HL-60/S4 treated with phorbol 12-myristate 13-acetate at 8.2 ng/mL for 4 days and 3 days (cell line): ENCODE results near the gene DIP2C.
"Not testable (repeated sequence)": the region's sequence is repeated elsewhere in the genome, so short reads cannot be mapped to it uniquely, and the experiment has no call there.

Experiments used
- in situ Hi-C: fragments of 300-500 bp; cut with MboI; formaldehyde crosslinking; loops from 2 replicates; pipeline ENCODE4 v1.15.0; 2022; ENCODE audit warnings: low sequenced_read_pairs

Gene DIP2C

DNA sequence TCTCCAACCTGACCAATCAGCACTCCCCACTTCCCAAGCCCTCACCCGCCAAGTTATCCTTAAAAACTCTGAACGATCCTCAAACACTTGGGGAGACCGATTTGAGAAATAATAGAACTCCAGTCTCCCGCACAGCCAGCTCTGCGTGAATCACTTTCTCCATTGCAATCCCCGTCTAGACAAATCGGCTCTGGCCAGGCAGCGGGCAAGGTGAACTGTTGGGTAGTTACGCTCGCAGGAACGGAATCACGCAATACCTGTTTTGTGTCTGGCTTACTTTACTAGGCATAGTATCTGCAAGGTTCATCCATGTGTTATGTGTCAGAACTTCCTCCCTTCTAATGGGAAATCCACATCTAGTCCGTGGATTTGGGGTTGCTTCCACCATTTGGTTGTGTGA lies 282.5 kb downstream of the DIP2C start:
- in situ Hi-C loops = no loop called here

DNA sequence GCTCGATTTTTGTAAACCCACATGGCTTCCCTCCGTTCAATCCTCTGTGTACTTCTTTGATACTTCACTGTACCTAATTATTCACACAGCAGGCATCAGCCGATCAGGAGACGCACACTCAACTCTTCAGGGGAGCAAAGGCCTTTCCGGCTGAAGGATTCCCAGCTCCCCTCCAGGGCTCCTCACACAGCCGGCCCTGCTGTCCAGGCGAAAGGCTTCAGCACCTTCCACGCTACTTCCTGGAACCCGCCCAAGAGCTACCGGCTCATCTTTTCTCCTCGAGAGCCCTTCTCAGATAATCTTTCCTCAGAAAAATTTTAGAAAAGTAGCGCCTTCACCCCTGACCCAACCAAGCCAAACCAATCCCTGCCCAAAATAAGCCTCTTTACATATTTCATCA lies 283.8 kb downstream of the DIP2C start:
- in situ Hi-C loops = no loop called here

DNA sequence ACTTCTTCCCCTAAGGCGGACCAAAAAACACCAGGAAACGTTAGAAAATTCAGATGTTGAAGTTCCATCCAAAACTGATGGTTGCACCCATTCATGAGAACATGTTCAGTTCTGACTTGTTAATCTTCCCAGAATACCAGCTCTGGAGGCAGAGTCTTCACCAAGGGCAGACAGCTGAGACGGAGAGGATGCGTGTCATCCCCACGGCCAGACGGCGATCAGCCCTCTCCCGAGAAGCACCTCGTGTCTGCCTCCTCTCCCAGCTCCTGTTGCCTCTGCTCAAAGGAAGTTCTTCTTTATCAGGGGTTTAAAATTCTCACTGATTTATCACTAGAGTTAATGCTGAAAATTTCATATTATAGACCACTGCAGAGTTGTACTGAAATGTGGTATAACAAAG lies 284.5 kb downstream of the DIP2C start:
- in situ Hi-C loops = no loop called here

DNA sequence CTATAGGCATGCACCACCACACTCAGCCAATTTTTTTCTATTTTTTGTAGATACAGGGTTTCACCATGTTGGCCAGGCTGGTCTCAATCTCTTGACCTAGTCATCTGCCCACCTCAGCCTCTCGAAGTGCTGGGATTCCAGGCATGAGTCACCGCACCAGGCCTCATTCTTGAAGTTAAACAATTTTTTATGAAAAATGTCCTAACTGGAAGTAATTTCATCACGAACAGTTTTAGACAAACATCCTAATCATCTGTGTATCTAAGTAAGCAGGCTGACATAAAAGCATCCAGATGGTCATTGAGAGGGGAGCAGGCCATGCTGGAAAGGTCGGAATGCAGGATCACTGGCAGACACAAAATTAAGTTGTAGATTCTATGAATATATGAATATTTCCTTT lies 285.1 kb downstream of the DIP2C start:
- in situ Hi-C loops = no loop called here

DNA sequence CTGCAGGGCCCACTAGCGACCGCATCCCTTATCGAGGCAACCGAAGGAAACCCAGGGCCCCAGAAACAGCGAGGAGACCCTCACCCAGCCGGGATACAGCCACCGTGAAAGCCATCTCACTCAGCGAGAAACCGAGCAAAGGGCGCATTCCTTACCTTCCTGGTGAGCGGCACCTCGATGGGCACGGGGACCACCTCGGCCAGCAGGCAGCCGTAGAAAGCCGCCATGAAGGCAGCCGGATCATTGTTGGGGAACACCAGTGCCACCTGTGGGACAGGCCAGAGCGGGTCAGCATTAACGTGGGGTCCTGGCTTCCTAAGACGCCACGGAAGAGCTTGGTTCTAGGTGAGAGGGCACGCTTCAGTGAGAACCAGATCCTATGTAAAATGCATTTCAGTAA lies 290.5 kb downstream of the DIP2C start:
- in situ Hi-C loops = no loop called here

DNA sequence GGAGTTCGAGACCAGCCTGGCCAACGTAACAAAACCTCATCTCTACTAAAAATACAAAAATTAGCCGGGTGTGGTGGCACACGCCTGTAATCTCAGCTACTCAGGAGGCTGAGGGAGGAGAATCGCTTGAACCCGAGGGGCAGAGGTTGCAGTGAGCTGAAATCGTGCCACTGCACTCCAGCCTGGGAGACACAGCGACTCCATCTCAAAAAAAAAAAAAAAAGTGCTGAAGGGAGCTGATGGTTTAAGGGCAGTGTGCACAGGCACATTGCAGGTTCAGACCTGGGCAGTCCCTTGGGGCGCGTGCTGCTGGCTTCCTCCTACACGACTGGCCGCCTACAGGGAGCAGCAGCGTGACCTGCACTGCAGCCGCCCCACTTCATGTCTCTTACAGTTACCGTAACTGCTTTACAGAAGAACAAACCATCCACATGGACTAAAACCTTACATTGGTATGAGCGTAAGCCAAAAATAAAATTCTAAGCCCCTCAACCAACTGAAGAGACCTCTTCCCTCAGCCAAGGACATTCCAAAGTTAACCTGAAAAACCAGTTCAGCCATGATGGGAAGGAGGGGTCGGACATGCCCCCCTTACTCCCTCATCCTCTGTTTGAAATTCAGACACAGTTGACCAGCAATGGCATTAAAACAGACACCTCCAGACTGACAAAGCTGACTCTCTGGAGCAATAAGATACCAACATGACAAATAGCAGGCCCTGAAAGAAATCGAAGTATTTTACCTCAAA lies 292.0 kb downstream of the DIP2C start:
- in situ Hi-C loops = no loop called here

DNA sequence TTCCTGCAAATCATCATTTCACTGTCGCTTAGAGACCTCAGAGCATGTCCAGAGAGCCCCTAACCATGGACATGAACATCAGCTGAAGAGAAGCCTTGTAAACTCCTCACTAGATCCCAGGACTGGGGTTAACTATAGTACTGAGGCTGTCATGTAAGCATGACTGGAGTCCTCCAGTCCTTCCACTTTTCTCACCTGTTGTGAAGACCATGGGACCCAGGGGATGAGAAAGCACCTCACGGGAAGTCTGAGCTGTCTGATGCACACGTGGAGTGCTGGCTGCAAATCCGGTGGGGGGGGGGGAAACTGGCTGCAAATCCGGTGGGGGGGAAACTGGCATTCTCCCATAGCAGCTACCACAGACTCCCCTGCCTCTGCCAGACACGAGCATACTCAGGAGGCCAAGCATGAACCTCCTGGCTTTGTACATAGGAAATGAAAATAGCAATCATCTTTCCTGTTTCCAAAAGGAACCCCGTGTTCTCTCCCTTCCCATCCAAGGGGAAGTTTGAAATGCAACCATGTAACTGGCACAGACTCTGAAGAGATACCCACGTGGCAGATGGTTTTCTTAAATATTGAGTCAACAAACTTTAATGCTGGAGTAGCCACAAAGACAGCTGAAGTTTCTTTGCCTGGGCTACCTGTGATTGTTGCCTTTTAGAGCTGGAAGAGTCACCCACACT lies 292.8 kb downstream of the DIP2C start:
- in situ Hi-C loops = no loop called here

DNA sequence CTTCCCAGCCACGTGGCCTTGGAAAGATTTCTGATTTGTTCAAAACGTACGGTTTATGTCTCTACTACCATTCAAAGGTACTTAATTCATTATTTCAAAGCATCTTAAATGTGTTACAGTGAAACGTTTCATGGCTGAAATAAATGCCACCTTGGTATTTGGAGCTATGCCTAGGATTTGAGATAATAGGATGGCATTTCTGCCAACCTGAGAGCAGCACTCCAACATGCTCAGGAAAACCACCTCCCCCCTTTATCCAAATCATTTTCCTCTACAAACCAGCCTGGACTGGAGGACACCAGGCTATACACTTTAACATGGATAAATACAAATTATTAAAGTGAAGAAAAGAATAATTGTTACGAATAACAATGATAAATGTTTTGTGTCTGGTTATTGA lies 293.4 kb downstream of the DIP2C start:
- in situ Hi-C loops = no loop called here

DNA sequence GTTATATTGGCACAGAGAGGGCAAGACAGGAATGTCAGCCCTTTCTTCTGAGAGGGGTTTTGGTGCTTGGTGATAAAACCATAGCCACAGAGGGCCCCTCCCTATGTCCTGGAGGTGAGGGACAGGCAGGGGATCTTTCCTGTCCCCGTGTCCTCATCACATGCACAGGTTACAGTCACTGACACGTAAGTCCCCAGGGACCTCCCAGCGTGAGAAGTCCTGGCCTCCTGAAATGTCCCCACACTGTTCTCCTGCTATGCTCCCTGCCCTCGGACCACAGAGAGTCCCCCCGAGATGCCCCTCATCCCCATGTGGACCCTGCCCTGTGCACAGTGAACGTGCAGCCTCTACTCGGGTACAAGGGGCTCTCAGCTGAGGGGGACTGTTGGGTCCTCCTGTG lies 293.8 kb downstream of the DIP2C start:
- in situ Hi-C loops = no loop called here

DNA sequence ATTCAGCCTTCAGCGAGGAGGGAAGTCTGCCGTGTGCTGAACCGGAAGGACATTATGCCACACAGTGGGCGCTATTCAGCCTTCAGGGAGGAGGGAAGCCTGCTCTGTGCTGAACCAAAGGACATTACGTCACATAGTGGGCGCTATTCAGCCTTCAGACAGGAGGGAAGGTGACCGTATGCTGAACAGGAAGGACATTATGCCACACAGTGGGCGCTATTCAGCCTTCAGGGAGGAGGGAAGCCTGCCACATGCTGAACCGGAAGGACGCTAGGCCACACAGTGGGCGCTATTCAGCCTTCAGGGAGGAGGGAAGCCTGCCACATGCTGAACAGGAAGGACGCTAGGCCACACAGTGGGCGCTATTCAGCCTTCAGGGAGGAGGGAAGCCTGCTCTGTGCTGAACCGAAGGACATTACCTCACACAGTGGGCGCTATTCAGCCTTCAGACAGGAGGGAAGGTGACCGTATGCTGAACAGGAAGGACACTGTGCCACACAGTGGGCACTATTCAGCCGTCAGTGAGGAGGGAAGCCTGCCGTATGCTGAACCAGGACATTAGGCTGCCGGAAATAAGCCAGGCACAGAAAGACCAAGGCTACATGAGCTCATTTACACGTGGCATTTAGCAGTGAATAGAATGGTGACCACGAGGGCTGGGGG lies 294.9 kb downstream of the DIP2C start:
- in situ Hi-C loops = not testable (repeated sequence)

DNA sequence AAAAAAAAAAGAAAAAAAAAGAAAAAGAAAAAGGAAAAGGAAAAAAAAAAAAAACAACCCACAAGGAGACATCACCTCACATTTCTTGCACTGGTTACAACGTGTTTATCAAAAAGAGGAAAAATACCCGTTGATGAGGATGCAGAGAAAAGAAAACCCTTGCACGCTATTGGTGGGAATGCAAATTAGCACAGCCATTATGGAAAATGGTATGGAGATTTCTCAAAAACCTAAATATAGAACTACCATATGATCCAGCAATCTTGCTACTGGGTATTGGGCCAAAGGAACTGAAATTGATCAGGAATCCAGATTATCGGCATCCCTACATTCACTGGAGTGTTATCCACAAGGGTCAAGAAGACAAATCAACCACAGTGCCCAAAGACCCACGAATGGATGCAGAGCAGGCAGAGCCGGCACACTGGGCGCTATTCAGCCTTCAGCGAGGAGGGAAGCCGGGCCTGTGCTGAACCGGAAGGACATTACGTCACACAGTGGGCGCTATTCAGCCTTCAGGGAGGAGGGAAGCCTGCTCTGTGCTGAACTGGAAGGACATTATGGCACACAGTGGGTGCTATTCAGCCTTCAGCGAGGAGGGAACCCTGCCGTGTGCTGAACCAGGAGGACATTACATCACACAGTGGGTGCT lies 295.6 kb downstream of the DIP2C start:
- in situ Hi-C loops = no loop called here

DNA sequence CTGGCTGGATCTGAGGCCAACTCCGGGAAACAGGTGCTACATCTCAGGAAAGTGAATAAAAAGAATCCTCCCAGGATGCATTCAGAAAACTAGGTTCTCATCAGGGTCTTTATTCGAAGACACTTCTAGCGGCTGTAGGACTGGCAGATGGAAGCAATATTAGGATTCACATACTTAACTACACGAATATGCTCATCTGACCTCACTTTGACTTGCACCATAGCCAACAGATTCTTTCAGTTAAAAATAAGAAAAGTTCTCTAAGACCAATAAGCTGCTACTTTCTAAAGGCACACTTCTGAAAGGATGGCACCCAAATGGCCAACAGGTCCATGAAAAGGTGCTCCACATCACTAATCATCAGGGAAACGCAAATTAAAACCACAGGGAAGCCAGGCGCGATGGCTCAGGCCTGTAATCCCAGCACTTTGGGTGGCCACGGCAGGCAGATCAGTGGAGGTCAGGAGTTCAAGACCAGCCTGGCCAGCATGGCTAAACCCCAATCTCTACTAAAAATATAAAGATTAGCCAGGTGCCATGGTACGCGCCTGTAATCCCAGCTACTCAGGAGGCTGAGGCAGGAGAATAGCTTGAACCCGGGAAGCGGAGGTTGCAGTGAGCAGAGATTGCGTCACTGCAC lies 296.2 kb downstream of the DIP2C start:
- in situ Hi-C loops = no loop called here

DNA sequence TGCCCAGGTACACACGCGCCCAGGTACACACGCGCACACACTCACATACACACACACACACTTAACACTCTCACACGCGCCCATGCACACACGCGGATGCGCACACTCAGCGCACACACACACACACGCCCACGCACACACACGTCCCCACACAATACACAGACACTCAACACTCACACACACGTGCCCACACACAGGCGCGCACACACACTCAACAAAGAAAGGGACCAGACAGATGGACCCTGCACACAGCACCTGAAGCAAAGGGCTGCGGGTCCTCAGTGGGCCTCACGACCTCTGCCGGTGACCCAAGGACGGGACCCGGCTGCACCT lies 296.8 kb downstream of the DIP2C start:
- in situ Hi-C loops = no loop called here

DNA sequence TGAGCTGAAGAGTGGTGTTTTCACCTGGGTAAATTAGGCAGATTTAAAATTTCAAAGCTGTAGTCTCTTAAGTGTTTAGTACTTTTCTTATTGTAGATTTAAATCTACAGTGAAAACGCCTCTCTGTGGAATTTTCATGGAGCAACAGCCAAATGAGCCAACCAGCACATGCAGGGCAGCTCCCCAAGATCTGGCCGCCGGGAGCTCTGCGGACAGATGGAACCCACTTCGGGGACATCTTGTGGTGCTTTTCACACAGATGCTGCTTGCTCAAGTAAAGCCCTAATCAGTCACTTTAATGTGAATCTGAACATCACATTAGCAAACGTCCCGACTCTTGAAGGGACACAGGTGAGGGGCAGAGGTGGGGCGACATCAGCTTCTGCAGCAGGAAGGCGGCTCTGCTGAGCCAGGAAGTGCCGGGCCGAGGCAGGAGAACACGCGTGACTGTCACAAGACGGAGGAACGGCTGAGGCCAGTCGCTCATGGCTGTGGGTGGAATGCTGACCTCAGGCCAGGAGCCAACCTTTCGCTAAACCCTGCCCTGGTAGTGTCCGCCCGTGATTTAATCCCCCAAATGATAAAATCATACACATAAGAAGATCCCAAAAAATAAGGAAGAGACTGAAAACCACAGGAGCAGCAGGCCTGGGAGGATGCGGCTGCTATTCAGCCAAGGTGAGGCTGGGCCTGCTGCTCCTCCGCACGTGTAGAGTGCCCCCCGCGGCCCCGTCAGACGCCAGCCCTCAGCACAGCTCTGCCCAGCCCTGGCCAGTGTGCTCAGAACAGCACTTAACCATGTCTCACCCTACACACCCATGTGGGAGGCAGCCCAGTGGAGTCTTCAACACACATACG lies 297.4 kb downstream of the DIP2C start:
- in situ Hi-C loops = no loop called here

DNA sequence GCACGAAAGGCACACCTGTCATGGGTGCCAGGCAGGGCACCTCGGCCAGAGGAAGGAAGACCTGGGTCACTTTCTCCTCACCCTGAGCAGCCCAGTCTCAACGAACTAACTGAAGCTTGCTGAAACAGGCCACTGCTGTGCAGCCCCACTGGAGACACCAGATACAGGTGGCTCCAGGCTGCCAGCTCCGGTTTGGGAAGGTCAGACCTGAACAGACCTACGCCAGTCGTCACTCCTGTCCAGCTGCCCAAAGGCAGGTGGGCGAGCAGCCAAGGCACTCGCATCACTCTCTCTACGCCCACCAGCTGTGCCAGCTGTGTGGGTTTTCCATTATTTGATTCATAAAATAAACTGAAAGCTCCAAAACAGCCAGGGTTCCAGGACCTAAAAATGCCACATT lies 298.2 kb downstream of the DIP2C start:
- in situ Hi-C loops = no loop called here

DNA sequence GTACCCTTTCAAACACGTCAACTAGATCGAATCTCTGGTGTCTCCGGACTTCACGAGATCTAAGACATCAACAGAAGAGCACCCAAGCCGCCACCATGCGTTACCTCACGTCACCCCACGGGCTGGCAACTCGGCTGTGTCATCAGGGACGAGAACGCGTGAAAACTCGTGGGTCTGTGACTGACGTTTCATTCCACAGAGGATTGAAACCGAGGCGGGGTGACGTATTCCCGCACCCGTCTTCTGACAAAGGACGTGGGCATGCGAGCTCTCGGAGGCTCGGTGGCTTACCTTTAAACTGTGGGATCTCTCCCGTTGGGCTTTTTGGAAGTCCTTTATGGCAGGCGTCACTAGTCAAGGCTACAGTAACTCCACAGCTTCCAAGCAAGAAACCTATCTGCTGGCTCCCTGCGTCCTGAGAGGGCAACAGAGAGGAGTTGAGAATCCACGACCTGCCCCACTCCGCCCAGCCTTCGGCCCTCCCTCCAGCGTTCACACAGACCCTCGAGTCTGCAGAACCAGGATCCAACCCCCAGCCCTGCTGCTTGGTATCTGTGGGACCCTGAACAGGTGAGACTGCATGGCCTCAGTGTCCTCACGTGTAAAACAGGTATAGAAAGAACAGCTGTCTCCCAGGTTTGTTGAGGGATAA lies 298.9 kb downstream of the DIP2C start:
- in situ Hi-C loops = no loop called here

DNA sequence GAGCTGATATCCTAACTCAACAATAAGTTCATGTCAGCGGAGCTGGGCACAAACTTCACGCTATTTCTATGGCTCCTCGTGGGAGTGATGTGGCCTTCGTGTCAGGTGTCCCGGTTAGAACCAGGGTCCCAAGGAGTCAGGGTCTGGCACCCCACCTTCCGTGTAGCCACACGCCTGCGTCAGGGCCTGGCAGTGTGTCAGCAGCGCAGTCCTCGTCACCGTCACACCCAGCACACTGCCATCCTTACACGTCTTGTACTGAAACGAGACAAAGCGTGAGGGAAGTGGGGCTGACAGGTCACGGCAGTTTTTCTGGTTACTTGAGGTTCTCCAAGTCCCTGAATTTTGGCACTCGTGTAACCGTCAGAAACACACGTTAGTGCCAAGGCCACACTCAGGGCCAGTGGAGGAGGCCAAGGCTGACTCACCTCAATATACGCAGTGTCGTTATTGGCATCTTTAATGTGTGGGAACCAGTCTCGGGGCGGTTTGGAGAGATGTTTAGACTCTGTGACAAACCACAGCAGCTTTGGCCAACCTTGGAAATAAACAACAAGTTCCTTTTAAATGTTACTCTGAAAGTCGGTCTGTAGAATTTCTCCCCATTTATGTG lies 299.5 kb downstream of the DIP2C start:
- in situ Hi-C loops = no loop called here

DNA sequence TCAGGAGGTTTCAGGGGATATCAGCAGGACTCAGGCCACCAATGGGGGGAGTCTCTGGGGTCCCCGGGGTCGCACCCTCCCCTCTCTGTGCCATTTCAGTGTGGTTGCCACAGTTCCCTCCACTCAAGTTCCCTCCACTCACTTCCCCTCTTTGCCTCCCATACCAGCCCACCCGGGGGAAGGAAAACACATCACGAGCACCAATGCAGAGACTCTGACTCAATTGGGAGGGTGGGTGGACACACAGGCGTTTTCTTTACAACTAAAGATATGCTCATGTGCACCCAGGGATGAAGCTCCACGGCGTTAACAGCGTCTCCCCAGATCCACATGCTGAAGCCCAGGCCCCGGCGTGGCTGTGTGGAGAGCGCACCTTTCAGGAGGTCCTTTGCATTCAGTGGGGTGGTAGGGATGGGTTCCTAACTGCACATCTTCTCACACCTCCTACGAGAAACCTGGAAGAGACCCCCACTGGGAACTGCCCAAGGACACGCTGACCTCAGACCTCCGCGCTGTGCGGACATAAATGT lies 300.1 kb downstream of the DIP2C start:
- in situ Hi-C loops = no loop called here

DNA sequence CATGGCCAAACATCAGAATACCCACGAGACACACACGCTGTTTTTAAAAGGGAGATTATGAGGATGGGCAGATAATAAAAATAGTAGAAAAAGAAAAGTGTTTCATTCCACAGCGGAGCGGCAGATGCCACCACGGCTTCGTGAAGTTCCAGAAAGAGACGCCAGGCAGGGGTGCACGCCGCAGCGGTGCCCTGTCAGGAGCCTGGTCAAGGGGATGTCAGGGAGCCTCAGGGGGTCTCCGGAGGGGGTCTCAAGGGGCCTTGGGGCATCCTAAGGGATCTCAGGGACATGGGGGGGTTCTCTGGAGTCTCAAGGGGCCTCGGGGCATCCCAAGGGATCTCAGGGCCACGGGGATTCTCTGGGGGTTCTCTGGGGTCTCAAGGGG lies 300.8 kb downstream of the DIP2C start:
- in situ Hi-C loops = no loop called here
